GM12878 (cell line): ENCODE results near the gene COL28A1. TPM values are rescaled to one million over a fixed set of nuclear protein-coding genes. Genes with fewer than 3 reads are reported as not detected.
"Not testable (repeated sequence)": the region's sequence is repeated elsewhere in the genome, so short reads cannot be mapped to it uniquely, and the experiment has no call there.

Source experiments
- ATAC-seq: fragments of 200-7000 bp; cut with Tn5 transposase; 3 replicates; pipeline ENCODE4 v1.9.1; 2020; ENCODE audit warnings: mild to moderate bottlenecking, moderate library complexity
- BruUV-seq: library from RNA; stranded (reverse); fragments of 400-500 nt; replicated peaks from 2 replicates; lab custom pipeline; 2021; lab: Mats Ljungman, UMichigan
- CTCF ChIA-PET: fragments of 300-600 bp; sonication (Branson Sonifier 250); formaldehyde crosslinking; extraction: SDS; loops from one replicate; lab custom pipeline; 2021; ENCODE audit warnings: inconsistent platforms; lab: Yijun Ruan, JAX
- POLR2A ChIA-PET: fragments of 350-600 bp; formaldehyde crosslinking; extraction: SDS; loops from one replicate; lab custom pipeline; 2021; ENCODE audit warnings: inconsistent platforms; lab: Charles Lee
- RAD21 ChIA-PET: fragments of 300-600 bp; sonication (Branson Sonifier 250); formaldehyde crosslinking; loops from one replicate; lab custom pipeline; 2023; ENCODE audit warnings: antibody characterized with exemption; ENCODE audit not compliant: unreplicated experiment; lab: Charles Lee
- SMC1A ChIA-PET: fragments of 300-600 bp; sonication (Branson Sonifier 250); formaldehyde crosslinking; loops from one replicate; lab custom pipeline; 2023; ENCODE audit not compliant: unreplicated experiment, uncharacterized antibody; lab: Charles Lee
- DNase-seq: peaks from one replicate; pipeline ENCODE4 v3.0.0-alpha.2; 2011; ENCODE audit warnings: low read depth, low spot score
- FAIRE-seq: peaks from 3 replicates; lab custom pipeline; 2011; peaks lifted over from hg19 to GRCh38; lab: Jason Lieb, UNC
- H2AFZ ChIP-seq: 2 replicates; pipeline ENCODE4 v1.6.0; 2011; ENCODE audit warnings: low read depth, low read length, control low read depth; ENCODE audit not compliant: control insufficient read depth
- H3K27ac ChIP-seq: 2 replicates; pipeline ENCODE4 v1.5.1; 2011; ENCODE audit warnings: control low read depth; ENCODE audit not compliant: control insufficient read depth, insufficient read depth
- H3K27me3 ChIP-seq, 2 experiments: replicated peaks in 1 of 2; 2 replicates each; pipeline versions ENCODE4 v1.6.0 to v1.6.1; 2011; ENCODE audit warnings: low read length in 1 of 2; ENCODE audit not compliant: control insufficient read depth in 2 of 2, insufficient read depth in 2 of 2
- H3K36me3 ChIP-seq, 2 experiments: 2 replicates each; pipeline ENCODE4 v1.5.1; 2011; ENCODE audit warnings: low read length in 1 of 2; ENCODE audit not compliant: control insufficient read depth in 2 of 2, insufficient read depth in 2 of 2
- H3K4me1 ChIP-seq: 2 replicates; pipeline ENCODE4 v1.6.1; 2011; ENCODE audit warnings: mild to moderate bottlenecking, low read length, moderate library complexity, mixed read lengths; ENCODE audit not compliant: control insufficient read depth, insufficient read depth
- H3K4me2 ChIP-seq: 2 replicates; pipeline ENCODE4 v1.6.0; 2011; ENCODE audit warnings: control low read depth; ENCODE audit not compliant: control insufficient read depth, insufficient read depth
- H3K4me3 ChIP-seq: fragments of 200-600 bp; sonication (generic); 2 replicates; pipeline ENCODE4 v1.5.1; 2016
- H3K79me2 ChIP-seq: 2 replicates; pipeline ENCODE4 v1.6.0; 2011; ENCODE audit warnings: low read length; ENCODE audit not compliant: control insufficient read depth, insufficient read depth
- H3K9ac ChIP-seq: 2 replicates; pipeline ENCODE4 v1.8.0; 2011; ENCODE audit warnings: low read length, control low read depth, mixed read lengths; ENCODE audit not compliant: control insufficient read depth, insufficient read depth
- H3K9me3 ChIP-seq: replicated peaks from 3 replicates; pipeline ENCODE4 v1.5.1; 2011; ENCODE audit warnings: mild to moderate bottlenecking, low read length; ENCODE audit not compliant: control insufficient read depth, insufficient read depth
- H4K20me1 ChIP-seq: 2 replicates; pipeline ENCODE4 v1.6.0; 2011; ENCODE audit not compliant: control insufficient read depth, insufficient read depth
- BMI1 ChIP-seq: fragments of 450-650 bp; IDR thresholded peaks from 2 replicates; pipeline ENCODE4 v1.6.1; 2016; ENCODE audit warnings: mild to moderate bottlenecking, moderate library complexity, borderline replicate concordance
- BRCA1 ChIP-seq: IDR thresholded peaks from 2 replicates; pipeline ENCODE4 v1.6.1; 2011; ENCODE audit warnings: low read depth, low read length, improper control_type of control experiment
- KLF5 ChIP-seq: fragments of 450-650 bp; IDR thresholded peaks from 2 replicates; pipeline ENCODE4 v1.6.1; 2014; ENCODE audit warnings: mild to moderate bottlenecking; ENCODE audit not compliant: partially characterized antibody
- NFYB ChIP-seq: IDR thresholded peaks from 2 replicates; pipeline ENCODE4 v1.6.1; 2011; ENCODE audit warnings: low read depth, mild to moderate bottlenecking, low read length, improper control_type of control experiment, moderate library complexity; ENCODE audit not compliant: insufficient read depth
- STAT3 ChIP-seq: IDR thresholded peaks from 2 replicates; pipeline ENCODE4 v1.6.1; 2011; ENCODE audit warnings: low read depth, low read length, improper control_type of control experiment
- TAF1 ChIP-seq: IDR thresholded peaks from 2 replicates; pipeline ENCODE4 v1.6.1; 2011; ENCODE audit warnings: mild to moderate bottlenecking, low read depth, low read length, borderline replicate concordance
- ZNF207 ChIP-seq: fragments of 450-650 bp; IDR thresholded peaks from 2 replicates; pipeline ENCODE4 v1.6.1; 2014; ENCODE audit warnings: antibody characterized with exemption, mild to moderate bottlenecking, borderline replicate concordance
- WGBS: methylation state at CpG from one replicate; pipeline ENCODE4 v1.1.6; 2016; ENCODE audit warnings: low lambda C conversion rate; ENCODE audit not compliant: insufficient replicate concordance, insufficient coverage; ENCODE audit errors: missing lambda C conversion rate; 5-methylcytosine and 5-hydroxymethylcytosine counted together
- in situ Hi-C: fragments of 300-500 bp; cut with MboI; formaldehyde crosslinking; loops from 9 replicates; pipeline ENCODE4 v1.14.3; 2018; ENCODE audit warnings: mixed read lengths
- intact Hi-C: fragments of 100-400 bp; cut with micrococcal nuclease; formaldehyde crosslinking; loops from one replicate; pipeline ENCODE4 v1.14.2; 2022; ENCODE audit not compliant: unreplicated experiment
- polyA plus RNA-seq, 11 experiments: library from polyadenylated mRNA; depleted of rRNA in 4 of 11; unstranded in 6 of 11; stranded (reverse) in 5 of 11; fragments of >200 nt; fragmentation: Nextera tagmentation in 4 of 11; fragmentation: Illumina TruSeq in 1 of 11; extraction: Ambion mirVana in 4 of 11; extraction: Trizol in 1 of 11; gene quantifications; 1 replicate in 1 of 11; 2 replicates in 10 of 11; pipeline versions ENCODE4 v1.2.1 to v1.2.3, GENCODE V29; 2011 to 2016; ENCODE audit warnings: inconsistent platforms in 2 of 11, missing spikeins in 2 of 11, low read depth in 1 of 11
- total RNA-seq, 4 experiments: library from RNA; depleted of rRNA in 3 of 4; stranded (reverse); fragments of >200 nt in 3 of 4; fragmentation: Illumina TruSeq in 1 of 4; extraction: Trizol in 1 of 4; gene quantifications; 2 replicates each; pipeline versions ENCODE4 v1.2.1 to v1.2.3, GENCODE V29; 2013 to 2021
- TF ChIP-seq, protein P1 (sequence below): IDR thresholded peaks from 2 replicates; pipeline ENCODE4 v1.6.1; 2012; ENCODE audit warnings: low read depth, low read length, improper control_type of control experiment
- TF ChIP-seq, protein P2 (sequence below): IDR thresholded peaks from 2 replicates; pipeline ENCODE4 v1.6.1; 2011; ENCODE audit warnings: borderline replicate concordance, low read depth, mild to moderate bottlenecking, moderate library complexity, mixed read lengths, low read length; ENCODE audit not compliant: insufficient read depth; ENCODE audit errors: extremely low read length
- TF ChIP-seq, protein P3 (sequence below): fragments of 450-650 bp; IDR thresholded peaks from 2 replicates; pipeline ENCODE4 v1.6.1; 2017; ENCODE audit warnings: low read depth, mild to moderate bottlenecking, moderate library complexity
- TF ChIP-seq, protein P4 (sequence below): fragments of 450-650 bp; IDR thresholded peaks from 2 replicates; pipeline ENCODE4 v1.6.1; 2017; ENCODE audit warnings: mild to moderate bottlenecking, low read depth, inconsistent platforms; ENCODE audit not compliant: poor library complexity, severe bottlenecking

The COL28A1 gene
- total and polyA plus RNA-seq, 10 of the 15 experiments (the other 5 are each of a cell fraction or from before 2014, with no cell fraction given) = 0.05 to 0.22 TPM; not detected in 8

DNA sequence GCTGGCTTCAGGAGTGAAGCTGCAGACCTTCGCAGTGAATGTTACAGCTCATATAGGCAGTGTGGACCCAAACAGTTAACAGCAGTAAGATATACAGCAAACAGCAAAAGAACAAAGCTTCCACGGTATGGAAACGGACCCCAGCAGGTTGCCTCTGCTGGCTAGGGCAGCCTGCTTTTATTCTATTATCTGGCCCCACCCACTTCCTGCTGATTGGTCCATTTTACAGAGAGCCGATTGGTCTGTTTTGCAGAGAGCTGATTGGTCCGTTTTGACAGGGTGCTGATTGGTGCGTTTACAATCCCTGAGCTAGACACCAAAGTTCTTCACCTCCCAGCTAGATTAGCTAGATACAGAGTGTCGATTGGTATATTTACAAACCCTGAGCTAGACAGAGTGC is 58.0 kb downstream of the COL28A1 start:
- DNase-seq, H3K9me3 ChIP-seq, H4K20me1 ChIP-seq, intact Hi-C loops, H3K4me1 ChIP-seq, H3K27me3 ChIP-seq, H3K9ac ChIP-seq, H3K79me2 ChIP-seq, H3K4me3 ChIP-seq, H3K4me2 ChIP-seq, H3K27ac ChIP-seq, H3K36me3 ChIP-seq, RAD21 ChIA-PET, BruUV-seq, FAIRE-seq, POLR2A ChIA-PET, H2AFZ ChIP-seq, in situ Hi-C loops, ATAC-seq: not testable (repeated sequence)
- SMC1A ChIA-PET = interaction anchor here (1.2 kb wide), 1 partner anchor 11 kb away, joined by 4 read pairs; no protein-coding TSS in a partner anchor
- 70% methylated on average over 7 of the region's 7 CpGs for WGBS
- CTCF ChIA-PET = interaction anchor here (0.7 kb wide), 1 partner anchor 18 kb away, joined by 3 read pairs; no protein-coding TSS in a partner anchor
- TF ChIP-seq NFYB = peak; percentile 73

DNA sequence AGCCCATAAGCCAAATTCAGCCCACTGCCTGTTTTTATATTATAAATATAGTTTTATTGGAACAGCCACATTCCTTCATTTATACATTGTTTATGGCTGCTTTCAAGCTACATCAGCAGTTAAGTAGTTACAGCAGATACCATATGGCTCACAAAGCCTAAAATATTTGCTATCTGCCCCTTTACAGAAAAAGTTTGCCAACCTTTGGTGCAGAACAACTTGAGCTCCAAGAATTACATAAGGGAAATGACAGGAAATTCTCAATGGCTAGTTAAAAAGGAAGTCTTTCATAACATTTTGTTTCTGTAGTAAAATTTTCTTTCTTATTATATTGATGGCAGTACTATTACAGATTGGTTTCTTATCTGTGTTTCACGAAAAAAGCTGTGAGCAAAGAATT is 59.3 kb downstream of the COL28A1 start:
- SMC1A ChIA-PET = no interaction called here
- no peaks in the 10 kb centered on the region; the same call in 2 of the 3 replicates for H3K9me3 ChIP-seq
- no TSS peak for BruUV-seq
- intact Hi-C loops = no loop called here
- no peaks in the 10 kb centered on the region for H3K36me3 ChIP-seq
- RAD21 ChIA-PET = no interaction called here
- DNase-seq (no peak), FAIRE-seq (no peak), ATAC-seq (no peak)
- in situ Hi-C loops = no loop called here
- POLR2A ChIA-PET = no interaction called here
- CTCF ChIA-PET = no interaction called here
- H3K27me3 ChIP-seq = no peaks in the 10 kb centered on the region
- no peak overlapping the region for H2AFZ ChIP-seq
- no peak overlapping the region for H3K4me2 ChIP-seq
- no peak overlapping the region for H3K4me3 ChIP-seq
- no peaks in the 10 kb centered on the region for H3K79me2 ChIP-seq
- no peaks in the 10 kb centered on the region for H4K20me1 ChIP-seq
- WGBS = 5% methylated on average over 1 of the region's 1 CpG
- no peak overlapping the region for H3K27ac ChIP-seq
- no peaks in the 10 kb centered on the region for H3K4me1 ChIP-seq
- H3K9ac ChIP-seq = no peak overlapping the region
- TF ChIP-seq BMI1 (no peak), TAF1 (no peak), KLF5 (no peak), STAT3 (no peak), BRCA1 (no peak), ZNF207 (no peak)
- TF ChIP-seq, protein P1, sequence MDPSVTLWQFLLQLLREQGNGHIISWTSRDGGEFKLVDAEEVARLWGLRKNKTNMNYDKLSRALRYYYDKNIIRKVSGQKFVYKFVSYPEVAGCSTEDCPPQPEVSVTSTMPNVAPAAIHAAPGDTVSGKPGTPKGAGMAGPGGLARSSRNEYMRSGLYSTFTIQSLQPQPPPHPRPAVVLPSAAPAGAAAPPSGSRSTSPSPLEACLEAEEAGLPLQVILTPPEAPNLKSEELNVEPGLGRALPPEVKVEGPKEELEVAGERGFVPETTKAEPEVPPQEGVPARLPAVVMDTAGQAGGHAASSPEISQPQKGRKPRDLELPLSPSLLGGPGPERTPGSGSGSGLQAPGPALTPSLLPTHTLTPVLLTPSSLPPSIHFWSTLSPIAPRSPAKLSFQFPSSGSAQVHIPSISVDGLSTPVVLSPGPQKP = no peak
- TF ChIP-seq, protein P2, sequence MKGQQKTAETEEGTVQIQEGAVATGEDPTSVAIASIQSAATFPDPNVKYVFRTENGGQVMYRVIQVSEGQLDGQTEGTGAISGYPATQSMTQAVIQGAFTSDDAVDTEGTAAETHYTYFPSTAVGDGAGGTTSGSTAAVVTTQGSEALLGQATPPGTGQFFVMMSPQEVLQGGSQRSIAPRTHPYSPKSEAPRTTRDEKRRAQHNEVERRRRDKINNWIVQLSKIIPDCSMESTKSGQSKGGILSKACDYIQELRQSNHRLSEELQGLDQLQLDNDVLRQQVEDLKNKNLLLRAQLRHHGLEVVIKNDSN = no peak
- TF ChIP-seq, protein P3, sequence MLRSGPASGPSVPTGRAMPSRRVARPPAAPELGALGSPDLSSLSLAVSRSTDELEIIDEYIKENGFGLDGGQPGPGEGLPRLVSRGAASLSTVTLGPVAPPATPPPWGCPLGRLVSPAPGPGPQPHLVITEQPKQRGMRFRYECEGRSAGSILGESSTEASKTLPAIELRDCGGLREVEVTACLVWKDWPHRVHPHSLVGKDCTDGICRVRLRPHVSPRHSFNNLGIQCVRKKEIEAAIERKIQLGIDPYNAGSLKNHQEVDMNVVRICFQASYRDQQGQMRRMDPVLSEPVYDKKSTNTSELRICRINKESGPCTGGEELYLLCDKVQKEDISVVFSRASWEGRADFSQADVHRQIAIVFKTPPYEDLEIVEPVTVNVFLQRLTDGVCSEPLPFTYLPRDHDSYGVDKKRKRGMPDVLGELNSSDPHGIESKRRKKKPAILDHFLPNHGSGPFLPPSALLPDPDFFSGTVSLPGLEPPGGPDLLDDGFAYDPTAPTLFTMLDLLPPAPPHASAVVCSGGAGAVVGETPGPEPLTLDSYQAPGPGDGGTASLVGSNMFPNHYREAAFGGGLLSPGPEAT = no peak
- TF ChIP-seq, protein P4, sequence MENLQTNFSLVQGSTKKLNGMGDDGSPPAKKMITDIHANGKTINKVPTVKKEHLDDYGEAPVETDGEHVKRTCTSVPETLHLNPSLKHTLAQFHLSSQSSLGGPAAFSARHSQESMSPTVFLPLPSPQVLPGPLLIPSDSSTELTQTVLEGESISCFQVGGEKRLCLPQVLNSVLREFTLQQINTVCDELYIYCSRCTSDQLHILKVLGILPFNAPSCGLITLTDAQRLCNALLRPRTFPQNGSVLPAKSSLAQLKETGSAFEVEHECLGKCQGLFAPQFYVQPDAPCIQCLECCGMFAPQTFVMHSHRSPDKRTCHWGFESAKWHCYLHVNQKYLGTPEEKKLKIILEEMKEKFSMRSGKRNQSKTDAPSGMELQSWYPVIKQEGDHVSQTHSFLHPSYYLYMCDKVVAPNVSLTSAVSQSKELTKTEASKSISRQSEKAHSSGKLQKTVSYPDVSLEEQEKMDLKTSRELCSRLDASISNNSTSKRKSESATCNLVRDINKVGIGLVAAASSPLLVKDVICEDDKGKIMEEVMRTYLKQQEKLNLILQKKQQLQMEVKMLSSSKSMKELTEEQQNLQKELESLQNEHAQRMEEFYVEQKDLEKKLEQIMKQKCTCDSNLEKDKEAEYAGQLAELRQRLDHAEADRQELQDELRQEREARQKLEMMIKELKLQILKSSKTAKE = no peak
